ENCODE results near the gene ERVH48-1.
"Not testable (repeated sequence)": the region's sequence is repeated elsewhere in the genome, so short reads cannot be mapped to it uniquely, and the experiment has no call there.

GRCh38 chr21:42933137-42933970 is 7.9 kb upstream of the ERVH48-1 start:
- TF ChIP-seq, protein P1, sequence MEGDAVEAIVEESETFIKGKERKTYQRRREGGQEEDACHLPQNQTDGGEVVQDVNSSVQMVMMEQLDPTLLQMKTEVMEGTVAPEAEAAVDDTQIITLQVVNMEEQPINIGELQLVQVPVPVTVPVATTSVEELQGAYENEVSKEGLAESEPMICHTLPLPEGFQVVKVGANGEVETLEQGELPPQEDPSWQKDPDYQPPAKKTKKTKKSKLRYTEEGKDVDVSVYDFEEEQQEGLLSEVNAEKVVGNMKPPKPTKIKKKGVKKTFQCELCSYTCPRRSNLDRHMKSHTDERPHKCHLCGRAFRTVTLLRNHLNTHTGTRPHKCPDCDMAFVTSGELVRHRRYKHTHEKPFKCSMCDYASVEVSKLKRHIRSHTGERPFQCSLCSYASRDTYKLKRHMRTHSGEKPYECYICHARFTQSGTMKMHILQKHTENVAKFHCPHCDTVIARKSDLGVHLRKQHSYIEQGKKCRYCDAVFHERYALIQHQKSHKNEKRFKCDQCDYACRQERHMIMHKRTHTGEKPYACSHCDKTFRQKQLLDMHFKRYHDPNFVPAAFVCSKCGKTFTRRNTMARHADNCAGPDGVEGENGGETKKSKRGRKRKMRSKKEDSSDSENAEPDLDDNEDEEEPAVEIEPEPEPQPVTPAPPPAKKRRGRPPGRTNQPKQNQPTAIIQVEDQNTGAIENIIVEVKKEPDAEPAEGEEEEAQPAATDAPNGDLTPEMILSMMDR (IDR thresholded peaks at IDR 0.05): not testable (repeated sequence)
- not testable (repeated sequence) for TF ChIP-seq EZH2, EZH2phosphoT487 (IDR thresholded peaks at IDR 0.05)

Data from neural progenitor cell (in vitro differentiated cells).